Kasumi-1 (cell line): ENCODE measurements around the gene SLC12A3.

Source experiments
- DNase-seq, 2 experiments: peaks; one replicate each; lab custom pipeline; 2025; lab: John Stamatoyannopoulos, UW

The SLC12A3 gene

GRCh38 chr16:56891685-56892084, 26.7 kb downstream of the SLC12A3 start:
- DNase-seq: no peak

- no peak for DNase-seq
Measured at GRCh38 chr16:56892705-56893104, 27.7 kb downstream of the SLC12A3 start.

- no peak for DNase-seq
Measured at GRCh38 chr16:56894331-56894917, 29.4 kb downstream of the SLC12A3 start.

GRCh38 chr16:56895813-56896212, 30.8 kb downstream of the SLC12A3 start:
- no peak for DNase-seq

GRCh38 chr16:56896244-56896643, 31.2 kb downstream of the SLC12A3 start:
- no peak for DNase-seq

- DNase-seq: no peak
Measured at GRCh38 chr16:56897026-56897799, 32.2 kb downstream of the SLC12A3 start.

- DNase-seq: no peak
Measured at GRCh38 chr16:56898847-56899246, 33.8 kb downstream of the SLC12A3 start.

- DNase-seq: no peak
Measured at GRCh38 chr16:56903866-56904265, 38.9 kb downstream of the SLC12A3 start.

GRCh38 chr16:56907401-56907800, 42.4 kb downstream of the SLC12A3 start:
- no peak for DNase-seq

GRCh38 chr16:56909527-56909979, 44.5 kb downstream of the SLC12A3 start:
- DNase-seq: no peak

- no peak for DNase-seq
Measured at GRCh38 chr16:56910112-56910511, 45.1 kb downstream of the SLC12A3 start.

- peak; percentile 92 to 94 for DNase-seq
Measured at GRCh38 chr16:56910654-56911539, 45.9 kb downstream of the SLC12A3 start.

GRCh38 chr16:56911771-56912571, 47.0 kb downstream of the SLC12A3 start:
- DNase-seq: no peak

- DNase-seq: no peak
Measured at GRCh38 chr16:56912746-56913708, 48.0 kb downstream of the SLC12A3 start.

GRCh38 chr16:56914896-56915295, 49.9 kb downstream of the SLC12A3 start:
- DNase-seq: no peak

- no peak for DNase-seq
Measured at GRCh38 chr16:56915336-56916119, 50.5 kb downstream of the SLC12A3 start.

- DNase-seq: no peak
Measured at GRCh38 chr16:56916571-56917403, 51.8 kb downstream of the SLC12A3 start.

GRCh38 chr16:56918467-56919012, 53.5 kb downstream of the SLC12A3 start:
- DNase-seq: no peak
